Colonic mucosa (tissue), 4 donors: ENCODE results near the gene UBA1. TPM values are rescaled to one million over a fixed set of nuclear protein-coding genes. Genes with fewer than 3 reads are reported as not detected.
A peak's percentile ranks its signal among the peaks of the same experiment; 100 is the strongest.

Experiments used
- DNase-seq: peaks from one replicate; pipeline ENCODE4 v3.0.0-alpha.2; 2020
- H3K27ac ChIP-seq: fragments of 200-600 bp; one replicate; pipeline ENCODE4 v1.8.0; 2021
- H3K27me3 ChIP-seq: fragments of 200-600 bp; one replicate; pipeline ENCODE4 v1.8.0; 2021
- H3K36me3 ChIP-seq: fragments of 200-600 bp; one replicate; pipeline ENCODE4 v1.8.0; 2021
- H3K4me1 ChIP-seq: fragments of 200-600 bp; one replicate; pipeline ENCODE4 v1.8.0; 2021; ENCODE audit warnings: mild to moderate bottlenecking
- H3K4me3 ChIP-seq: fragments of 200-600 bp; one replicate; pipeline ENCODE4 v1.8.0; 2021
- H3K9ac ChIP-seq, 2 donors: one replicate each; pipeline ENCODE4 v1.7.0; 2013; ENCODE audit warnings: control low read depth in 2 of 2, low read depth in 2 of 2, low read length in 2 of 2
- H3K9me3 ChIP-seq: fragments of 200-600 bp; one replicate; pipeline ENCODE4 v1.8.0; 2021
- intact Hi-C: fragments of 100-400 bp; cut with DNase I; formaldehyde crosslinking; loops from one replicate; pipeline ENCODE4 v1.14.1; 2022
- total RNA-seq, 2 donors: library from RNA; stranded (reverse); fragmentation: NEBNext Ultra II Directional in 1 of 2; extraction: Animal tissue kit (Norgen Biotek cat#: 25700) in 1 of 2; gene quantifications; one replicate each; pipeline ENCODE4 v1.2.1, GENCODE V29; 2021
- TF ChIP-seq, protein P1 (sequence below): fragments of 200-600 bp; IDR thresholded peaks from one replicate; pipeline ENCODE4 v1.8.0; 2022; ENCODE audit warnings: antibody characterized with exemption, mild to moderate bottlenecking
- donor health status: healthy.
- donor health status: DM: no; HTN: no; CAD: no.
- donor health status: DM: no; HTN: no; CAD: no.

Gene UBA1
- total RNA-seq, 2 donors from 2014 or later: 237 to 327 TPM

DNA sequence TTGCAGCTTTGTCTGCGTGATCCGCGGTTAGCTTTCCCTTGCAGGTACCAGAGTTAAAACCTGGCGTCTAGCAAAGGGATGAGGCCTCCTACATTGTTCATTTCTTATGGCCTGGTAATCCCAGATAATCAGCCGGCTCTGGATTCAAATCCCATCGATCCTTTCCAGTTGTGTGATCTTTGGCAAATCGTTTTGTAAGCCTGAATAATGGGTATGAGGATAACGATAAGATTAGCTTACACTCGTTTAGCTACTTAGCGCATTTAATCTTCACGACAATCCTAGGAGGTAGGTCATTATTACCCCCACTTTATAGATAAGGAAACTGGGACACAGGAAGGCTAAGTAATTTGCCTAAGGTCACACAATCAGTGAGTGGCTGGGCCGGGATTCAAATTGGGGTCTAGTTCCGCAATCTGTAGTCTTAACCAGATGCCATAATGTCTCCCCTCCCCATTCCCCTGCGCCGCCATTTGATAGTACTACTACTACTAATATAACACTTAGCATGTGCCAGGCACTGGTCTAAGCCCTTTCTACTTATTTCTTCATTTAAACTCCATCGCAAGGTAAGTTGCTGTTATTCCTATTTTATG is 1.7 kb upstream of the UBA1 start:
- DNase-seq: no peak
- TF ChIP-seq, protein P1, sequence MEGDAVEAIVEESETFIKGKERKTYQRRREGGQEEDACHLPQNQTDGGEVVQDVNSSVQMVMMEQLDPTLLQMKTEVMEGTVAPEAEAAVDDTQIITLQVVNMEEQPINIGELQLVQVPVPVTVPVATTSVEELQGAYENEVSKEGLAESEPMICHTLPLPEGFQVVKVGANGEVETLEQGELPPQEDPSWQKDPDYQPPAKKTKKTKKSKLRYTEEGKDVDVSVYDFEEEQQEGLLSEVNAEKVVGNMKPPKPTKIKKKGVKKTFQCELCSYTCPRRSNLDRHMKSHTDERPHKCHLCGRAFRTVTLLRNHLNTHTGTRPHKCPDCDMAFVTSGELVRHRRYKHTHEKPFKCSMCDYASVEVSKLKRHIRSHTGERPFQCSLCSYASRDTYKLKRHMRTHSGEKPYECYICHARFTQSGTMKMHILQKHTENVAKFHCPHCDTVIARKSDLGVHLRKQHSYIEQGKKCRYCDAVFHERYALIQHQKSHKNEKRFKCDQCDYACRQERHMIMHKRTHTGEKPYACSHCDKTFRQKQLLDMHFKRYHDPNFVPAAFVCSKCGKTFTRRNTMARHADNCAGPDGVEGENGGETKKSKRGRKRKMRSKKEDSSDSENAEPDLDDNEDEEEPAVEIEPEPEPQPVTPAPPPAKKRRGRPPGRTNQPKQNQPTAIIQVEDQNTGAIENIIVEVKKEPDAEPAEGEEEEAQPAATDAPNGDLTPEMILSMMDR: no peak
- intact Hi-C loops: loop anchor here (5.0 to 10.0 kb wide), 2 partner anchors 190 to 333 kb away; no protein-coding TSS in a partner anchor
- Histone ChIP-seq H3K4me3 (peak overlapping the region; percentile 43), H3K9ac (no peak overlapping the region), H3K27me3 (peaks cover 3% of the 10 kb centered on the region), H3K27ac (no peak overlapping the region), H3K36me3 (no peaks in the 10 kb centered on the region), H3K9me3 (no peaks in the 10 kb centered on the region), H3K4me1 (peaks cover 16% of the 10 kb centered on the region)

DNA sequence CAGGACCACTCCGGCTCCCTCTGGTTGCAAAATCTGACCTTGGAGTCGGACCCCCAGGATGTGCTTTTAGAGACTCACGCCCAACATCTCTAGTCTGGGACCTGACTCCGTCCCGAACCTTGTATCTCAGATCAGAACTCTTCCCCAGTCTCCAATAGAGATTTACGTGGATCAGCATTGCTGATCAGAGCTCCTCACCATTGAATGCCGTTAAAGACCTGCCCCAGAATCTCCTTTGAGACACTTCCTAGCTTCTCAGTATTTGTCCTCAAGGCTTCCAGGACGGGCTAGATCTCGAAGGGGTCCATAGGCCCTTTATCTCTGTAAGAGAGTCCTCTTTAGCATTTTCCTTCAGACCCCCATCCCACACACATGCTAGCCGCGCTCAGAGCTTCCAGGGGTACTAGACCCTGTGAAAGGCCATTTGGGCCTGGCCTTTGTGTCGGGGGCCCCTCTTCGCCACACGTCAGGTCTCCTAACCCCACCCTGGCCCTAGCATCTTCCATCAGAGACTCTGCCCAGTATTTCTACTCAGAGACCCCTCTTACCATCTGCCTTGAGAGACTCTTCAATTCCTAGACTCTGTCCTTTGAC is 662 bp downstream of the UBA1 start:
- TF ChIP-seq, protein P1: no peak
- Histone ChIP-seq H3K27ac (peak overlapping the region; percentile 85), H3K36me3 (peaks cover 4% of the 10 kb centered on the region), H3K4me1 (peaks cover 16% of the 10 kb centered on the region), H3K9ac (peak overlapping the region; percentile 93 to 99), H3K4me3 (peak overlapping the region; percentile 82), H3K9me3 (no peaks in the 10 kb centered on the region), H3K27me3 (no peaks in the 10 kb centered on the region)
- intact Hi-C loops: loop anchor here (5.0 to 10.0 kb wide), 2 partner anchors 188 to 331 kb away; no protein-coding TSS in a partner anchor
- DNase-seq: no peak

DNA sequence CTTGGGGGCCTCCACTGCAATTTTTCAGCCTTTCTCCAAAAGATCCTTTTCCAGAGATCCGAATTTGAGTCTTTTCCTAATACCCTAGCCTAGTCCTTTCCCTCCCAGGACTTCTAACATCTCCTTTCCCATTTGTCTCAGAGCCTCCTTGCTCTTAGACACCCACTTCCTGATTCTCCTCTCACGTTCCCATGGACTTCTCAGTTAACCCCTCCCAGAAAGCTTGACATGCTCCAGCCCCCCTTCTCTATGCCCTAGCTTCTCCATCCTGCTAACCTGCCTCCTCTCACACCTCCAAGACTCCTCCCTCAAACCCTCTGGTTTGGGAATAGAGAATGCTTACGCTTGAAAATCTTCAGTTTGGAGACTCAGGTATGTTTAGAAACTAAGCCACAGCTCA is 2.5 kb downstream of the UBA1 start:
- intact Hi-C loops: loop anchor here (10.0 kb wide), 1 partner anchor 329 kb away; no protein-coding TSS in a partner anchor
- no peaks in the 10 kb centered on the region for H3K9me3 ChIP-seq
- H3K36me3 ChIP-seq: peaks cover 17% of the 10 kb centered on the region
- TF ChIP-seq, protein P1: no peak
- no peak for DNase-seq
- no peak overlapping the region for H3K4me3 ChIP-seq
- H3K9ac ChIP-seq: peak overlapping the region in 1 of 2 donors; percentile 27
- H3K4me1 ChIP-seq: peaks cover 16% of the 10 kb centered on the region
- no peak overlapping the region for H3K27ac ChIP-seq
- H3K27me3 ChIP-seq: no peaks in the 10 kb centered on the region

DNA sequence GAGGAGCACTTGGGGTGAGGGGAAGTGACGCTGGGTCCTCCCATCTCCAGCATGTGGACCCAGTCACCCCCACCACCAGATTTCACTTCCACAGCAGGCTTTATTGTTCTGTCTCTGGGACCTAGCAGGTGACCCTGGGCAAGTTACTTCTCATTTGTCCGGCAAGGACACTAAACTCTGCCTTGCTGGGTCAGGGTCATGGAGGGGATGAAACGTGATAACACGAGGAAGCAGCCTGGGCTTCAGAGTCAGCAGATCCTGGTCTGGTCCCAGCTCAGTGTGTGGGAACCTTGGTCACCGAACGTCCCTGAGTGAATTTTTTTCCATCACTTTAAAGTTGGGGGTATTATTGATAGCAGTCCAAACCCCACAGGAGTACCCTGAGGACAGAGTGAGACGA is 3.9 kb downstream of the UBA1 start:
- Histone ChIP-seq H3K27ac (no peak overlapping the region), H3K4me1 (peaks cover 16% of the 10 kb centered on the region), H3K9me3 (no peaks in the 10 kb centered on the region), H3K27me3 (no peaks in the 10 kb centered on the region), H3K36me3 (peaks cover 29% of the 10 kb centered on the region), H3K4me3 (no peak overlapping the region), H3K9ac (no peak overlapping the region)
- DNase-seq: no peak
- TF ChIP-seq, protein P1: no peak
- intact Hi-C loops: loop anchor here (10.0 kb wide), 1 partner anchor 327 kb away; no protein-coding TSS in a partner anchor

DNA sequence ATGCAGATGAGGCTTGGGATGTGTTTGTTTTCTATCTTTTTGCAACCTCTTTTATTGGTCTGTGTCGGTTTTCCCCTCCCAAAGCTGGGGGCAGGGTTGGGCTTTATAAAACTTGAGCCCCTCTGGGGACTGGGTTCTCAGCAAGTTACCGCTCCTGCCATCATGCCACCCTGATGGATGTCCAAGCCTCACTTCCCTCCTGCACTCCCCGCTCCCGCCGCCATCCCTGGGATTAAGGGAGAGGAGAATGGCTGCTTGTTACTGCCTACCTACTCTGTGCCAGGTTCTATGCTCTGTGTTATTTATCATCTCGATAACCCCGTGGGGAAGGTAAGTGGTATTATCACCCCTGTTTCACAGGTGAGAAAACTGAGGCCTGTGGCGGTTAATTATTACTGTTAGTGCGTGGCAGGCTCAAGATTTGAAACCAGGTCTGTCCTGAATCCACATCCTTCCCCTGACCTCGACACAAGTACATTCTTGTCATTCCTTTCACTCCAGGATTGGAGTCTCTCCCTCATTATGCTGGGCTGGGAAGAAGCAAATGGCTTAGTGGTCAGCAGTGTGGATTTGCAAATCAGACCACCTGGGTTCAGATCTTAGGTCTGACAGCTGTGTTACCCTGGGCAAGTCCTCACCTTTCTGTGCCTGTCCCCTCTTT is 4.5 kb downstream of the UBA1 start:
- Histone ChIP-seq H3K9me3 (no peaks in the 10 kb centered on the region), H3K9ac (no peak overlapping the region), H3K27me3 (no peaks in the 10 kb centered on the region), H3K4me3 (no peak overlapping the region), H3K4me1 (peaks cover 16% of the 10 kb centered on the region), H3K36me3 (peaks cover 35% of the 10 kb centered on the region), H3K27ac (no peak overlapping the region)
- no peak for DNase-seq
- TF ChIP-seq, protein P1: no peak
- intact Hi-C loops: loop anchor here (10.0 kb wide), 1 partner anchor 327 kb away; no protein-coding TSS in a partner anchor
